NCI-H1105 treated with DMSO at 0.1 percent for 48 hours (cell line): ENCODE measurements around the gene AHDC1.
"Not testable (repeated sequence)": the region's sequence is repeated elsewhere in the genome, so short reads cannot be mapped to it uniquely, and the experiment has no call there.

Source experiments
- DNase-seq: peaks from one replicate; lab custom pipeline; 2025; lab: John Stamatoyannopoulos, UW

The AHDC1 gene

DNA sequence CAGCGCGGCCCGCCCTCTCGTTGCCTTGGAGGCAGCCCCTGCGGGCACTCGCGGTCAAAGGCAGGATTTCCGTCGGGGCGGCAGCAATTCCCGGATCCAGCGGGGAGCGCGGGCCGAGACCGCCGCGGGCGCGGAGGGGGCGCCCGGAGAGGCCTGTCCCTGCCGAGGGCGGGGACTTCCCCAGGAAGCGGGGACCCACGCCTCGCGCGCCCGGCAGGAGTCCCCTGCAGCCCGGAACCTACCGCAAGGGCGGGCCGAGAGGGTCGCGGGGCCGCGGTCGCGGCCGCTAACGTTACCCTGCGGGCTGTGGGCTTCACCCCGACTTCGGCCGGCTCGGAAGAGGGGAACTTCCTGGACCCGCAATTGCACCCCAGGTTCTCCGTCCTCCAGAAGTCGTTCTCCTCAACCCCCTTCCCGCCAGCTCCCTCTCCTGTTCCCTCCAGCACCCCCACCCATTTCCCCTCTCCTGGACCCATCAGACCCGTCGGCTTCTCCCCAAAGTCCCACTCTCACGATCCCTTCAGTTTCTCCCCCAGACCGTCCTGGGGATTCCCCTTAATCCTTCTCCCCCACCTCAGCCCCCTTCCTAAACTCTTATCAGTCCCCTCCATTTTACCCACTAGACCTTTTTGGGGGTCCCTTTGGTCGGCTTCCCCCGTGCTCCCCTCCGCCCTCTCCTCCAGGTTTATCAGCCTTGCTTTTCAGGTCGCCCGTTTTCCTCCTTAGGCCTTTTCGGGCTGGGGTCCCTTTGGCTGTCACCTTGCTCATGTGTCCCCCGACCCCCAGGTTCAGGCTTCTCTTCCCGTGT lies 30.4 kb upstream of the AHDC1 start:
- no peak for DNase-seq

DNA sequence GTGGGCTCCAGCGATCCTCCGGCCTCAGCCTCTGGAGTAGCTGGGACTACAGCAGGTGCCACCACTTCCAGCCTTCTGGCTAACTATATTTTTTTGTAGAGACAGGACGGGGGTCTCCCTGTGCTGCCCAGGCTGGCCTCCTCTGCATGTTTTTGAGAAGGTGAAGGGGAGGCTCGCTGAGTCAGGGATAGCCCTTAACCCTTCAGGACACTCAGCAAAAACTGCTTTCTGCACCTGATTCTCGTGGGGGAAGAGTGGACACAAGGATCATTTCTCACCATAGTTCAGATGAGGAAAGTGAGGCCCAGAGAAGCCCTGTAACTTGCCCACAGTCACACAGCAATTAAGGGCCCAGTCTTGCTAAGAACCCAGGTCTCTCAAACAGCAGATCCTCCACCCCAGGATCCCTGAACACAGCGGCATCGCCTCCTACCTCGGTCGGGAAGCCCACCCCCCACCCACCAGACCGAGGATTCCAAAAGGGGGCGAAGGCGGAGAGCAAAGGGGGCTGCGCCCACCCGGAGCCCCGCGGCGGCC lies 29.8 kb upstream of the AHDC1 start:
- no peak for DNase-seq

DNA sequence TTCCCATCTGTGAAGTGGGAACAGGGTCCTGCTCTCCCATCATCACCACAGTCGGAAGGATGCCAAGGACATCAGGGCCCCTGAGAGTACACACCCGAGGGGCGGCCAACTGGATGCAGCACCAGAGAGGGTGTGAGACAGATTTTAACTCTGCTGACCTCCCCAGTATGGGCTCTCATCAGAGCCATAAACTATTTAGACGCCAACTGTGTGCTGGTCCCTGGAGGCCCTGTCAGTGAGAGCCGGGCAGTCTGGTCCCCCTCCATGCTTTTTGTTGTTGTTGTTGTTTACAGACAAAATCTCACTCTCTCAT lies 29.3 kb upstream of the AHDC1 start:
- no peak for DNase-seq

DNA sequence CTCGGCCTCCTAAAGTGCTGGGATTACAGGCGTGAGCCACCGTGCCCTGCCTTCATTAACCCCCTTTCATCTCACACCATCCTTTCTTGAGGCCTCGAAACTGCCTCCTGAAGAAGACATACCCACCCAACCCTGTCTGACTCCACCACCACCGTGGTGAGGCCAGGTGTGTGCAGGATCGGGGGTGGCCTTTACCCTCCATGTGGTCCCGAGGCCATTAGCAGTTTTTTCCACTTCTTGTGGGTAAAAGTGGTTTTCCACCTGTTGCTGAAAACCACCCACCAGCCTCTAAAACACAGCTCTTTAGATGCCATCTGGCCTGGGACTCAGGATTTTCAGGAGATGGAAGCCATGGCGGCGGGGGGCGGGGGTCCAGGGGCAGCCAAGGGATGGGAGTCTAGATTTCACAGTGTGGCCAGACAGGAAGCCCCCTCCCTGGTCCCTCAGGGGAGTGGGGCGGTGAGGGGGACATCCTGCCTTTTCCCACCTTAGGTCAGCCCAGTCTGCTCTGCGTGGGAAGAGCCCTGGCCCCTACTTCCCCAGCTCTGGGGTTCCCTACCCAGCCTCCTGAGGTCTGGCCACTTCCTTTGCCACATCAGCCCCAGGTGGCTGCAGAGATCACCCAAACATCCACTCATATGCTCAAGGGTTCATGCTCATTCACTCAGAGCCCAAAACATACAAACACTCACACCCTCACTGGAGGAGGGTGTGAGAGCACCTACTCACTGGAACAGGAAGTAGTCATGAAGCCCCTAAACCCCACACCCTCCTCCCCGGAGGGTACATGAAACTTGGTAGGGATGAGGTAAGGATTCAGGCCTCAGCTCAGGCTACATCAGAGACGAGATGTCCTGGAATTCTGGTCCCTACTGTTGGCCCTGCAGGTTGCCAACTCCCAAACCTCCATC lies 28.7 kb upstream of the AHDC1 start:
- DNase-seq: no peak

DNA sequence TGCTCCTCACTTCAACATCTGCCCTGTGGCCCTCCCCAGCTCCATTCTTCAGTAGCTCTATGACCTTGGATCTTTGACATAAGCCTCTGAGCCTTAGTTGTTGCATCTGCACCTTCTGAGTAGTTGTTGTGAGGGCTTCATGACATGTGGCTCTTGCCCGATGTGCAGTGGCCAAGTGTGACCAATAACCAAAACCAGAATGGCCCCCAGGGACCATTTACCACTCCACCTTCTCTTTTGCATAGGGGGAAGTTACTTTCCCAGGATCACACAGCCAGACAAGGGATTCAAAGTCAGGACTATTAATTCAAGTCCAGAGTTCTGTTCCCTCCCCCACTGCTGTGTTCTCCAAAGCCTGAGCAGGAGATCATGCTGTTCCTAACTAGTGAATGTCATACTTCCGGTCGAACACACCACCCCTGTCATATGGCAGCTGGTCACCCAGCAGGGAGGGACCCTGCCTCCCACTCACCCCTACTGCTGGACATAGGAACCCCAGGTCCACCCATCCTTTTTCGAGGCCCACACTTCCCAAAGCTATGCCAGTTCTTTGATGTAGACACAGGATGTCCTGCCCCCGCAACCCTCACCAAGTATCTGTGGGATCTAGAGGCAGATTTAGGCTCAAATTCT lies 27.0 kb upstream of the AHDC1 start:
- DNase-seq: no peak

DNA sequence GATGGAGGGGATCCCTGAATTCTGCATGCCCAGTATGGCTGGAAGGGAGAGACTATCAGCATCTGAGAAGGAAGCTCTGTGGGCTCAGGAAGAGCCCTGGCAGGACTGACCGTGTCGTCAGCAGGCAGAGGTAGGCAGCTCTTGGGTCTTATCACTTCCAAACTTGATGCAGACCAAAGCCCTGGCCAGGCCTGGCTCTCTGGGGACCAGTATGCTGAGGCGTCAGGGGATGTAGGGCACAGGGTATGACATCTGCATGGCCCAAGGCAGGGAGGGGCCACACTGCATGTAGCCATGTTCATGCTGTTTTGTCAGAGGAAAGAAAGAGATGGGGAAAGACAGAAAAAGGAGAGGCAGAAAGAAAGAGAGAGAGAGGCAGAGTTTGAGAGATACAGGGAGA lies 24.8 kb upstream of the AHDC1 start:
- no peak for DNase-seq

DNA sequence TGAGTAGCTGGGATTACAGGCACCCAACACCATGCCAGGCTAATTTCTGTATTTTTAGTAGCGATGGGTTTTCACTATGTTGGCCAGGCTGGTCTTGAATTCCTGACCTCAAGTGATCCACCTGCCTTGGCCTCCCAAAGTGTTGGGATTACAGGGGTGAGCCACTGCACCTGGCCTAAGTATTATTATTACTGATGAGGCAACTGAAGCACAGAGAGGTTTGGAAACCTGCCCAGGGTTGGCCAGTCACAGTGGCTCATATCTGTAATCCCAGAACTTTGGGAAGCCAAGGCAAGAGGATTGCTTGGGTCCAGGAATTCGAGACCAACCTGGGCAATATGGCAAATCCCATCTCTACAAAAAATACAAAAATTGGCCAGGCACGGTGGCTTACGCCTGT lies 23.8 kb upstream of the AHDC1 start:
- DNase-seq: not testable (repeated sequence)

DNA sequence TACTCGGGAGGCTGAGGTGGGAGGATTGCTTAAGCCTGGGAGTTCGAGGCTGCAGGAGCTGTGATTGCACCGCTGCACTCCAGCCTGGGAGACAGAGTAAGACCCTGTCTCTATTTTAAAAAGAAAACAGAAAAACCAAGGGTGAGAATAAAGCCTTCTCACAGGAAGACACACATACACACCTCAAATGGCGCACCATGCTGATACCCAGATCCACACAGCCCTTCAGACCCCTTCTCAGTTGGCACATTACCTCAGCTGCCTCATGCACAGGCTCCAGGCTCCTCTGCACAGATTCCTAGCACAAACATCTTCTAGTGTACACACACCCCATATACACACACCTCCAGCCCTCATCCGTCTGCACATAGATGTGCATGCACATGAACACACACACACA lies 23.1 kb upstream of the AHDC1 start:
- no peak for DNase-seq

DNA sequence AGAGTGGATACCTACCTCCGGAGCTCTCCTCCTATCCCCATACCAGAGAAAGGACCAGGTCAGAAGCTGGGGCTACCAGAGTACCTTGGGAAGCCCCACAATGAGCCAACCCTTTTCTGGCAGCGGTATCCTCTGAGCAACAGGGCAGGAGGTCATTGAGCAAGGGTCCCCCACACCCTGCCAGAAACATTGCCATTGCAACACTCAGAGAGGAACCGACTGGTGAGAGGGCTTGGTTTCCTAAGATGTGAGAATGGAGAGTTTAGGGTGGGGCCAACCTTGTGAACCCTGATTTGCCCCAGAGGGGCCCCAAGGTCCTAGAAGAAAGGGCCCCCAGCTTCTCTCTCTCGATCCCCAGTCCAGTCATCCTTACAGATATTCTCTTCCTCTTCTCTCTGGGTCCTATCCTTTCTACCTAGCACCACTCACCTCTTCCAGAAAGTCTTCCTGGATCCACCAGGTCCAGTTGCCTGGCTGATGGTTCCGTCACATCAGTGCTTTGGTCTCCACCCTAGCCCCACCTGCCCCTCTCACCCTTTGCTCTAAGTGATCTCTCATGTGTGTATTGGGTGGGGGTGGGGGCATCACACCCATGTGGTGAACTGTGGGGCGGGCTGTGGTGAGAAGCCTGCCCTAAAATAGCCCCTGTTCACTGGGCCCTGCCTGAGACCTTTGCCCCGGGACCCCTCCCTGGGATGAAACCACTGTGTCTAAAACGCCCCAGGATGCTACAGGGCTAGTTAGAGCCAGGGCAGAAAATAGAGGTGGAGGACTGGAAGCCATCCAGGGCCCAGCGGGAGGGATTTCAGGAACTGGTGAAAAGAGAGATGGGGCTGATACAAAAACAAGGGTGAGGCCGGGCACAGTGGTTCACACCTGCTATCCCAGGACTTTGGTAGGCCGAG lies 22.3 kb upstream of the AHDC1 start:
- DNase-seq: no peak

DNA sequence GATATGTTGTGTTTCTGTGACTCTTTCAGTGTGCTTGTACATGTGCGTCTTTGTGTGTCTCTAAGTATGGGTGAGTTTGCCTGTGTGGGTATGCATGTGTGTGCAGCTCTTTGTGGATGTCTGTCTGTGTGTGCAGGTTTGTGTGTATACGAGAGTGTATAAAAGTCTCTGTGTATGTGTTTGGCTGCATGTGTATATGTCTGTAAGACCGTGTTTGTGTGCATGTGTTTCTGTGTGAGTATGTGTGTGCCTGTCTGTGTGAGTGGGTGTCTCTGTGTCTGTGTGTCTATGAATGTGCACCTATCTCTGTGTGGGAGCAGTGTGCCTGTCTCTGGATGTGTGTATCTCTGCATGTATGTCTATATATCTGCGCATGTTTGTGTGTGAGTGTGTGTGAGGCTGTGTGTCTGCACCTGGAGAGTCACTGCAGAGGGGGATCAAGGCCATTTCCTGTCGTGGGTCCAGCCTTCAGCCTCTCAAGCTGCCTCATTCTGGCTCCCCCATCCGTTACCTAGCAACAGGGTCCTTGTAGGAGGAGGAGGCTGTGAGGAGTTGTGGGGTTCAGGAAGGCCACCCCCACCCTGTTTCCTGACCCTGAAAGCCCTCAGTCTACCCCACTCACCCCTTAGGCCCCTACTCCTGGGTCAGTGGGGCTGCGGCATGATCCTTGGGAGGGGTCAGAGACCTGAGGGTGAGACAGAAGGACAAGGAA lies 20.7 kb upstream of the AHDC1 start:
- DNase-seq: no peak

DNA sequence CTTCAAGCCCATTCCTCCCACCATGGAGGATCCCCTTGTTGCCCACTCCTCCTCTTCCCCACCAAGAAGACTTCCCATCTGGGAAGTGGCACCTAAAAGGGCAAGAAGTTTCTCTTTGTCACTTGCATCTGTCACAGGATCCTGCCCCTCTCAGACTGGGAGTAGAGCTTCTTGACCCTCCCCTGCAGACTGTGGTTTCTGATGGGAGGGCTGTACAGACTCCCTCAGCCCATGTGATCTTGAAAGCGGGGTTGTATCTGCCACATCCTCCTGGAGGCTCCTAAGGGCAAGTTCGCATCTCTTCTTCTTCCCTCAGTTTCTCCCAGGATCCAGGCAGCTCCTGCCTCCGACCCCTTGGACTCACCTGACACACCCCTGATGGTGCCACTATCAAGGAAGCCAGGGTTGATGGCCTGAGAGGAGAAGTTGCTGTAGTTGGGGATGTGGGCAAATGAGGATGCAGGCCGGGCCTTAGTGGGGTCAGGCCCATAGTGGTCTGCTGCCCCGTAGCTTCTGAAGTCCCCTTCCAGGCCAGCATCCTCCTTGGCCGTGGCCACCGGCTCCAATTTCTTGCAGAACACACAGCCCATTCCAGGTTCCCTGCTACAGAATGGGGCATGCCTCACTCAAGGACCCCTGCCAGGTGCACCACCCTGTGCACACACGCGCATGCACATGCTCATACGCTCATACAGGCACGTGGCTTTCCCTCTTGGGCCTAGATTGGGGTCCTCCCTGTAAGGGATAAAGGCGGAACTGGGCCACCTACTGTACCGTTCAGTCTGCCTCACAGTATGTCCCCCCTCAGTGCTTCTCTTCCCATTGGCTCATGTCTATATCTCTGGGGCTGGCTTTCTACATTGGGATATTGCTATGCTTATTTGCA lies 19.6 kb upstream of the AHDC1 start:
- no peak for DNase-seq

DNA sequence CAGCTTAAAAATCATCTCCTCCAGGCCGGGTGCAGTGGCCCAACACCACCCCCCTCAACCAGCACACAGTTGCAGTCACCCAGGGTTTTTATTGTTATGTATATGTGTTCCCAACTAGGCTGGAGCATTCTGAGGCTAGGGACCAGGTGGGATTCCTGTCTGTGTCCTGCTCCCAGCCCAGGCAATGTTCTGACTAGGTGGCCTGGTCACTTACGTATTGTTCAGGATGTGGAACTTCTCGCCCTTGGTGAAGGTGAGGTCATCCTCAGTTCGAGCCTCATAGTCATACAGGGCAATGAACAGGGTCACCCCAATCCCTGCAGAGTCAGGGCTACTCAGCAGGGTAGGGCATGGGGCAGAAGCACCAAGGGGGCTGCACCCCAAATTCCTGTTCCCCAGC lies 18.9 kb upstream of the AHDC1 start:
- DNase-seq: no peak

DNA sequence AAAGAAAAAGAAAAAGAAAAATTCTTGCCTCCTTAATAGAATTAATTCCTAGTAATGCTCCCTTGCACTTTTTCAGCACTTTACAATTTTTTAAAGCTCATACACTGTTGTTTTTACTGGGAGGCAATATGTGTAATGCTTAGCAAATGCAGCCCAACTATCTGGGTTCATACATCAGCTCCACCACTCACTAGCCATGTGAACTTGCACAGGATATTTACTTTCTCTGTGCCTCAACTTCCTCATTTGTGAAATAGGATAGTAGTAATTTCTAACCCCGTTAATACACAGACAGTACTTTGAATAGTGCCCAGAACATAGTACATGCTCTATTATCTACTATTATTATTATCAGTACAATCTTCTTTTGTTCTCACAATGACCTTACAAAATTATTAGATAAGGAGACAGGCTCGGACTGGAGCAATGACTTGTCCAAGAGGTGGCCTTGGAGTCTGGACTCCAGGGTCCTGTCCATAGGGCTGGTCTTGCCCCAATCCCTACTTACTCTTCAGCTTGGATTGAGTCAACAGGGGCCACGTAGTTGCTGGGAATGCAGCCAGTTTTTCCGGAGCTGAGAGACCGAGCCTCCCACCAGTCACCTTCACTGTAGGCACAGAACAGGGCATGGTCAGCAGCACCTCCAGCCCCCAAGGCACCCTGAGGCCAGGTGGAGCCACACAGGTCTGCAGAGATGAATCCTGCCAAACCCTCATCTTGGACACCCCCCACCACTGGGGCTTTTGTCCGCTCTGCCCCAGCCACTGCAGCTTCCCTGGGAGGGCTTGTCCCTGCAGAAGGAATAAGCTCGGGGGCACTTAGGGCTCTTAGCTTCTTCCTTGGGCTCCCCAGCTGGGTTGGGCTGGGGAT lies 17.3 kb upstream of the AHDC1 start:
- no peak for DNase-seq

DNA sequence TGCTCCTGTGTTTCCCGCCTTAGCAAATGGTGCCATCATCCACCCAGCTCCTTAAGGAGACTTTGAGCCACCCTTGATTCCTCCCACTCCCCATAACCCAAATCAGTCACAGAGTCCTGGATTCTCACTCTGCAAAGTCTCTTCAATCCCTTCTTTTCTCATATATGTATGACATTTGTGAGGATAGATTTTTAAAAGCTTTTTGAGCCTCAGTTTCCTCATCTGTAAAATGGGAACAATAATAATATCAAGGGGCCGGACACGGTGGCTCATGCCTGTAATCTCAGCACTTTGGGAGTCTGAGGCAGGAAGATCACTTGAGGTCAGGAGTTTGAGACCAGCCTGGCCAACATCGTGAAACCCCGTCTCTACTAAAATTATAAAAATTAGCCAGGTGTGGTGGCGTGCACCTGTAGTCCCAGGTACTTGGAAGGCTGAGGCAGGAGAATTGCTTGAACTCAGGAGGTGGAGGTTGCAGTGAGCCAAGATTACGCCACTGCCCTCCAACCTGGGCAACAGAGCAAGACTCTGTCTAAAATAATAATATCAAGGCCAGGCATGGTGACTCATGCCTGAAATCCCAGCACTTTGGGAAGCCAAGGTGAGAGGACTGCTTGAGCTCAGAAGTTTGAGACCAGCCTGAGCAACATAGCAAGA lies 16.0 kb upstream of the AHDC1 start:
- DNase-seq: not testable (repeated sequence)

DNA sequence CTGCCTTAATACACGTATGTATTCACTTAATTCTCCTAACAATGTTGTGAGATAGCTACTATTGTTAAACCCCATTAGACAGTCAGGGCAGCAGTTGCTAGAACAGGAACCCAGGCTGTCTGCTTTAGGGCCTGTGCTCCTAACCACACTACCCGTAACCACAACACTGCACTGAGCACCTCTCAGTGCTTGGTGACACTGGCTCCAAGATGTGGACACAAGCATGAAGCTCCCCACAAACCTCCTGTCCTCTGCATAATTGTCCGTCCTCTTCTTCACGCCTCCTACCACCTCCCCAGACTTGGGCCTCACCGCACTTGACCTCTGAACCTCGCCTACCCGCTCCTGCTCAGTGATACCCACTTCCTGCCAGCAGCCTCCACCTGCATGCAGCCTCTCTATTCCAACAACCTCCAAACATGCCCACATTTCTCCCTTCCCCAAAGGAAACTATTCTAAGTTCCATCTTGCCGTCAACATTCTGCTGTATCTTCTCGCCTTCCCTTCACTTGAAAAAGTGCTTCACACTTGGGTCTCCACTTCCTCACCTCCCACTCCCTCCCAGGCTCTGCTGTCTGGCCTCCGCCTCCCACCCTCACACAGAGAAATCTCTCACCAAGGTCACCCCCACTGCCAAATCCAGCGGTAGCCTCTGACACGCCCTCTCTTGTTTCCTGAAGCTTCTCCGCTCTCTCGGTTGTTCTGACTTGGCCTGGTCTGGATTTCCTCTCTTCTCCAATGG lies 14.6 kb upstream of the AHDC1 start:
- DNase-seq: no peak

DNA sequence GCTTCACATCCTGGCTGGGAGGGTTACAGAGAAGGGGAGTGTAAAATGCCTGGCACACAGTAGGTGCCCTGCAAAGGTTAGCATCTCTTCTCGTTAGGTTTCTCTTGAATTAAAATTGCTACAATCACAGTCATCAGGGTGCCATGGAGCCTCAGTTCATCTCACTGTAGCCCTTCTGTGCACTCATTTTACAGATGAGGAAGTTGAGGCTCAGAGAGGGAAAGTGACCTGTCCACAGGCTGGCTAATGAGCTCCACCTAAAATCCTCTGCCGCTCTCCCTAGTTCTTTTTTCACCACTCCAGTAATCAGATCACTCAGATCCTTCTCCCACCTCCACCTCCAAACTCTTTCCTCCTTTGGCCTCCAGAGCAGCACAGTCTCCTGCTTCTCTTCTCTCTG lies 13.5 kb upstream of the AHDC1 start:
- DNase-seq: no peak

DNA sequence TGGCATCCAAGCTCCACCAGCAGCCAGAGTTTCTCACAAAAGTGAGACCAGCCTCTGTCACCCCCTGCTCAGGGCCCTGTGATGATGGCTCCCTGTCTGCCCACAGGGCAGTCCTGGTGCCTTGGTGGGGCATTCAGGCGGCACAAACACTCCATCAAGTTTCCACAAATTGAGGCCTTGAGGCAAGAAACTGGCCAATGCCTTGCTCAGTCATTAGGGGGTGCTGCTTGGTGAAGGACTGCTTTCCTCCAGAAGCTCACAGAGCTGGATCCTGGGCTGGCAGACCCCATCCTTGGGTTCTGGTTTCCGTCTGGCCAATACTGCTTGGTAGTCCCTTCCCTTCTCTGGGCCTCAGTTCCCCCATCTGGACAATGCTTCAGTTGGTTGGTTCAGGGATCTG lies 12.5 kb upstream of the AHDC1 start:
- no peak for DNase-seq
